Vagina (tissue), 2 donors: Measurements from ENCODE around the gene CTNND2.

ENCODE experiments used
- POLR2A ChIP-seq, 2 donors: fragments of 450-650 bp; IDR thresholded peaks; one replicate each; pipeline ENCODE4 v1.6.1; 2017; ENCODE audit warnings: antibody characterized with exemption in 2 of 2, mild to moderate bottlenecking in 2 of 2, moderate library complexity in 2 of 2
- POLR2AphosphoS5 ChIP-seq, 2 donors: sonication (generic); formaldehyde crosslinking; IDR thresholded peaks; one replicate each; pipeline ENCODE4 v1.9.0; 2017; ENCODE audit warnings: antibody characterized with exemption in 2 of 2, mild to moderate bottlenecking in 2 of 2, low read depth in 1 of 2; ENCODE audit not compliant: insufficient read depth in 1 of 2

DNA sequence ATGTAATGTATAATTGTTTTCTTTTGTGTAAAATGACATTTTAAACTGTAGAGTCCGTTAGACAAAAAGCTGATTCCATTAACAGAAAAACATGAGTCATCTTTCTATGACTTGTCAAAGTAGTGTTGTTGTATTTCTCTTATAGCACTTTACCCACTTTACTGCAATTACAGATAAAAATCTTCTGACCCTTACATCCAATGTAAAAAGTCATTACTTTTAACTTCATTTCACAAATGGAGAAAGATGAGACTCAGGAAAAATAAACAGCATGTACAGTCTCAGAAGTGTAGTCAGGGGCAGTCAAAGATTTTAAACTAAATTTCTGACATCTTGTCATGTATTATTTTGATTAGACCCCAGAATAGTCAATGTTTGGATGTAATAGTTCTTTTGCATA, 146.6 kb downstream of the CTNND2 start:
- TF ChIP-seq POLR2A (IDR thresholded peaks at IDR 0.05) (no peak), POLR2AphosphoS5 (IDR thresholded peaks at IDR 0.05; ENCODE audit: insufficient read depth in 1 of 2, low read depth in 1 of 2) (no peak)
